PC-9 (cell line): ENCODE results near the gene RBMS3.

Experiments used
- CTCF ChIP-seq: fragments of 200-600 bp; sonication (generic); conservative IDR thresholded peaks from 2 replicates; pipeline ENCODE4 v1.6.1; 2017; ENCODE audit warnings: mixed run types, antibody characterized with exemption, mild to moderate bottlenecking, moderate library complexity
- EZH2 ChIP-seq: fragments of 200-600 bp; sonication (generic); IDR thresholded peaks from 2 replicates; pipeline ENCODE4 v1.8.0; 2017; ENCODE audit warnings: antibody characterized with exemption, low read depth

GRCh38 chr3:29344154-29344553 is 63.3 kb downstream of the RBMS3 start:
- TF ChIP-seq CTCF, result no peak
- TF ChIP-seq EZH2, result no peak
